Liver (tissue), 9 donors: ENCODE measurements around the gene CLDN15. TPM values are rescaled to one million over a fixed set of nuclear protein-coding genes. Genes with fewer than 3 reads are reported as not detected.

Experiments used
- DNase-seq: peaks from one replicate; pipeline ENCODE4 v3.0.0-alpha.2; 2017; ENCODE audit warnings: low spot score
- H3K27ac ChIP-seq, 2 donors: one replicate each; pipeline ENCODE4 v1.7.0; 2013; ENCODE audit warnings: inconsistent platforms in 2 of 2, low read length in 2 of 2, control low read depth in 1 of 2, low read depth in 1 of 2, mild to moderate bottlenecking in 1 of 2
- H3K27me3 ChIP-seq, 4 donors: one replicate each; pipeline versions ENCODE4 v1.6.1 to v1.7.0; 2013; ENCODE audit warnings: low read length in 3 of 4, inconsistent platforms in 1 of 4, mild to moderate bottlenecking in 1 of 4, moderate library complexity in 1 of 4; ENCODE audit not compliant: control insufficient read depth in 4 of 4, insufficient read depth in 4 of 4
- H3K36me3 ChIP-seq, 4 donors: one replicate each; pipeline versions ENCODE4 v1.6.1 to v1.7.0; 2013; ENCODE audit warnings: low read length in 3 of 4, mild to moderate bottlenecking in 3 of 4, low read depth in 1 of 4, moderate library complexity in 1 of 4; ENCODE audit not compliant: control insufficient read depth in 4 of 4, insufficient read depth in 3 of 4
- H3K4me1 ChIP-seq, 4 donors: one replicate each; pipeline versions ENCODE4 v1.6.1 to v1.7.0; 2013; ENCODE audit warnings: low read length in 3 of 4, mild to moderate bottlenecking in 3 of 4, moderate library complexity in 1 of 4; ENCODE audit not compliant: control insufficient read depth in 4 of 4, insufficient read depth in 4 of 4
- H3K4me3 ChIP-seq, 3 donors: one replicate each; pipeline versions ENCODE4 v1.6.1 to v1.7.0; 2013; ENCODE audit warnings: low read length in 3 of 3, control low read depth in 1 of 3, low read depth in 1 of 3, mild to moderate bottlenecking in 1 of 3
- H3K9ac ChIP-seq, 2 donors: one replicate each; pipeline ENCODE4 v1.7.0; 2013; ENCODE audit warnings: low read length in 2 of 2, mild to moderate bottlenecking in 2 of 2, moderate library complexity in 2 of 2, control low read depth in 1 of 2, low read depth in 1 of 2
- H3K9me3 ChIP-seq, 4 donors: one replicate each; pipeline versions ENCODE4 v1.6.1 to v1.7.0; 2013; ENCODE audit warnings: low read length in 3 of 4; ENCODE audit not compliant: control insufficient read depth in 4 of 4
- ATF3 ChIP-seq: IDR thresholded peaks from 2 replicates; pipeline ENCODE4 v1.6.1; 2016; ENCODE audit warnings: antibody characterized with exemption
- EGR1 ChIP-seq, 2 donors: IDR thresholded peaks; 2 replicates each; pipeline ENCODE4 v1.6.1; 2016 to 2018; ENCODE audit warnings: antibody characterized with exemption in 2 of 2, low read depth in 2 of 2
- FOXA1 ChIP-seq: IDR thresholded peaks from 2 replicates; pipeline ENCODE4 v1.6.1; 2016; ENCODE audit warnings: antibody characterized with exemption
- GABPA ChIP-seq, 2 donors: IDR thresholded peaks in 1 of 2; conservative IDR thresholded peaks in 1 of 2; 2 replicates each; pipeline ENCODE4 v1.6.1; 2016; ENCODE audit warnings: antibody characterized with exemption in 2 of 2, mild to moderate bottlenecking in 1 of 2, moderate library complexity in 1 of 2
- HNF4G ChIP-seq: IDR thresholded peaks from 2 replicates; pipeline ENCODE4 v1.6.1; 2016; ENCODE audit warnings: antibody characterized with exemption
- JUND ChIP-seq, 2 donors: IDR thresholded peaks; 2 replicates each; pipeline ENCODE4 v1.6.1; 2016; ENCODE audit warnings: antibody characterized with exemption in 2 of 2
- RAD21 ChIP-seq, 2 donors: IDR thresholded peaks; 2 replicates each; pipeline ENCODE4 v1.6.1; 2016; ENCODE audit warnings: antibody characterized with exemption in 2 of 2, mild to moderate bottlenecking in 2 of 2
- SP1 ChIP-seq: IDR thresholded peaks from 2 replicates; pipeline ENCODE4 v1.6.1; 2018; ENCODE audit warnings: antibody characterized with exemption, mild to moderate bottlenecking
- TAF1 ChIP-seq: conservative IDR thresholded peaks from 2 replicates; pipeline ENCODE4 v1.6.1; 2016; ENCODE audit warnings: antibody characterized with exemption, mild to moderate bottlenecking
- YY1 ChIP-seq: IDR thresholded peaks from 2 replicates; pipeline ENCODE4 v1.6.1; 2016; ENCODE audit warnings: antibody characterized with exemption, mild to moderate bottlenecking
- WGBS: extraction: QIAGEN DNeasy Blood & Tissue Kit; methylation state at CpG from one replicate; pipeline ENCODE4 v1.1.7; 2013; 5-methylcytosine and 5-hydroxymethylcytosine counted together
- polyA plus RNA-seq, 2 donors: library from polyadenylated mRNA; stranded (reverse) in 1 of 2; unstranded in 1 of 2; fragments of 200-250 nt in 1 of 2; fragments of >200 nt in 1 of 2; fragmentation: Nextera tagmentation in 1 of 2; extraction: Ambion mirVana in 1 of 2; gene quantifications; one replicate each; pipeline versions ENCODE4 v1.2.1 to v1.2.3, GENCODE V29; 2013 to 2015
- total RNA-seq, 2 donors: library from RNA; depleted of rRNA; stranded (reverse); fragments of >200 nt; gene quantifications; one replicate each; pipeline ENCODE4 v1.2.3, GENCODE V29; 2014
- TF ChIP-seq, protein P1 (sequence below): IDR thresholded peaks from 2 replicates; pipeline ENCODE4 v1.6.1; 2016; ENCODE audit warnings: antibody characterized with exemption
- TF ChIP-seq, protein P2 (sequence below): fragments of 150-350 bp; IDR thresholded peaks from 2 replicates; pipeline ENCODE4 v1.5.1; 2017; ENCODE audit warnings: improper control_type of control experiment, low read depth, low read length; ENCODE audit not compliant: missing input control
- TF ChIP-seq, protein P3 (sequence below): IDR thresholded peaks from 2 replicates; pipeline ENCODE4 v1.6.1; 2016; ENCODE audit warnings: antibody characterized with exemption, mild to moderate bottlenecking
- donor health status: healthy.
- donor health status: healthy.
- donor health status: healthy.
- donor health status: healthy.
- donor health status: healthy.

Gene CLDN15
- total and polyA plus RNA-seq, 4 donors, result 3.7 to 12.4 (median 4.6) TPM

- H3K4me1 ChIP-seq, result peaks cover 3 to 28% (median 18%) of the 10 kb centered on the region in 4 donors
- H3K9ac ChIP-seq, result no peak overlapping the region
- peaks cover 0 to 5% (median 1%) of the 10 kb centered on the region in 4 donors for H3K36me3 ChIP-seq
- TF ChIP-seq, protein P1, sequence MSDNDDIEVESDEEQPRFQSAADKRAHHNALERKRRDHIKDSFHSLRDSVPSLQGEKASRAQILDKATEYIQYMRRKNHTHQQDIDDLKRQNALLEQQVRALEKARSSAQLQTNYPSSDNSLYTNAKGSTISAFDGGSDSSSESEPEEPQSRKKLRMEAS, result no peak
- TF ChIP-seq, protein P2, sequence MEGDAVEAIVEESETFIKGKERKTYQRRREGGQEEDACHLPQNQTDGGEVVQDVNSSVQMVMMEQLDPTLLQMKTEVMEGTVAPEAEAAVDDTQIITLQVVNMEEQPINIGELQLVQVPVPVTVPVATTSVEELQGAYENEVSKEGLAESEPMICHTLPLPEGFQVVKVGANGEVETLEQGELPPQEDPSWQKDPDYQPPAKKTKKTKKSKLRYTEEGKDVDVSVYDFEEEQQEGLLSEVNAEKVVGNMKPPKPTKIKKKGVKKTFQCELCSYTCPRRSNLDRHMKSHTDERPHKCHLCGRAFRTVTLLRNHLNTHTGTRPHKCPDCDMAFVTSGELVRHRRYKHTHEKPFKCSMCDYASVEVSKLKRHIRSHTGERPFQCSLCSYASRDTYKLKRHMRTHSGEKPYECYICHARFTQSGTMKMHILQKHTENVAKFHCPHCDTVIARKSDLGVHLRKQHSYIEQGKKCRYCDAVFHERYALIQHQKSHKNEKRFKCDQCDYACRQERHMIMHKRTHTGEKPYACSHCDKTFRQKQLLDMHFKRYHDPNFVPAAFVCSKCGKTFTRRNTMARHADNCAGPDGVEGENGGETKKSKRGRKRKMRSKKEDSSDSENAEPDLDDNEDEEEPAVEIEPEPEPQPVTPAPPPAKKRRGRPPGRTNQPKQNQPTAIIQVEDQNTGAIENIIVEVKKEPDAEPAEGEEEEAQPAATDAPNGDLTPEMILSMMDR, result no peak
- TF ChIP-seq EGR1 (IDR thresholded peaks at IDR 0.05; ENCODE audit: low read depth in 2 of 2), result no peak
- TF ChIP-seq HNF4G, result no peak
- TF ChIP-seq FOXA1, result no peak
- no peak for TF ChIP-seq RAD21 (IDR thresholded peaks at IDR 0.05)
- TF ChIP-seq YY1, result no peak
- TF ChIP-seq, protein P3, sequence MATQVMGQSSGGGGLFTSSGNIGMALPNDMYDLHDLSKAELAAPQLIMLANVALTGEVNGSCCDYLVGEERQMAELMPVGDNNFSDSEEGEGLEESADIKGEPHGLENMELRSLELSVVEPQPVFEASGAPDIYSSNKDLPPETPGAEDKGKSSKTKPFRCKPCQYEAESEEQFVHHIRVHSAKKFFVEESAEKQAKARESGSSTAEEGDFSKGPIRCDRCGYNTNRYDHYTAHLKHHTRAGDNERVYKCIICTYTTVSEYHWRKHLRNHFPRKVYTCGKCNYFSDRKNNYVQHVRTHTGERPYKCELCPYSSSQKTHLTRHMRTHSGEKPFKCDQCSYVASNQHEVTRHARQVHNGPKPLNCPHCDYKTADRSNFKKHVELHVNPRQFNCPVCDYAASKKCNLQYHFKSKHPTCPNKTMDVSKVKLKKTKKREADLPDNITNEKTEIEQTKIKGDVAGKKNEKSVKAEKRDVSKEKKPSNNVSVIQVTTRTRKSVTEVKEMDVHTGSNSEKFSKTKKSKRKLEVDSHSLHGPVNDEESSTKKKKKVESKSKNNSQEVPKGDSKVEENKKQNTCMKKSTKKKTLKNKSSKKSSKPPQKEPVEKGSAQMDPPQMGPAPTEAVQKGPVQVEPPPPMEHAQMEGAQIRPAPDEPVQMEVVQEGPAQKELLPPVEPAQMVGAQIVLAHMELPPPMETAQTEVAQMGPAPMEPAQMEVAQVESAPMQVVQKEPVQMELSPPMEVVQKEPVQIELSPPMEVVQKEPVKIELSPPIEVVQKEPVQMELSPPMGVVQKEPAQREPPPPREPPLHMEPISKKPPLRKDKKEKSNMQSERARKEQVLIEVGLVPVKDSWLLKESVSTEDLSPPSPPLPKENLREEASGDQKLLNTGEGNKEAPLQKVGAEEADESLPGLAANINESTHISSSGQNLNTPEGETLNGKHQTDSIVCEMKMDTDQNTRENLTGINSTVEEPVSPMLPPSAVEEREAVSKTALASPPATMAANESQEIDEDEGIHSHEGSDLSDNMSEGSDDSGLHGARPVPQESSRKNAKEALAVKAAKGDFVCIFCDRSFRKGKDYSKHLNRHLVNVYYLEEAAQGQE, result no peak
- H3K4me3 ChIP-seq, result no peak overlapping the region
- WGBS, result 97% methylated on average over 3 of the region's 3 CpGs
- H3K27me3 ChIP-seq, result no peaks in the 10 kb centered on the region
- H3K9me3 ChIP-seq, result no peaks in the 10 kb centered on the region
- no peak for DNase-seq
- H3K27ac ChIP-seq, result no peak overlapping the region
Measured at GRCh38 chr7:101250324-101250723, 12.7 kb upstream of the CLDN15 start.

DNA sequence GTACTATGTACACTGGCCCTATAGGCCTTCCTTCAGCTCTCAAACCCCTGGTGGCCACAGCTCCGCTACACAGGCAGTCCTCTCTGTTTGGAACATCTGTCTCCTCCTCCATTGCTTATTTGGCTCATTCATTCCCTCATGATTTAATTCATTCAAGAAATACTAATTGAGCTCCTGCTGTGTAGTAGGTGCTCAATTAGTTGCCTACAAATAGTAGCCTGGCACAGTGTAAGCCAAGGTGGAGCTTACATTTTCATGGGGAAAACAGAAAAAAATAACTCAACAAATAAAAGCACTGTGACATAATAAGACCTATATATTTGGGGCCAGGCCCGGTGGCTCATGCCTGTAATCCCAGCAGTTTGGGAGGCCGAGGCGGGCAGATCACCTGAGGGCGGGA, 10.7 kb upstream of the CLDN15 start:
- TF ChIP-seq TAF1 (no peak), JUND (IDR thresholded peaks at IDR 0.05) (no peak), HNF4G (no peak), RAD21 (IDR thresholded peaks at IDR 0.05) (no peak), SP1 (no peak), GABPA (IDR thresholded peaks at IDR 0.05 in 1 of 2, conservative IDR thresholded peaks at IDR 0.05 in 1 of 2) (no peak), FOXA1 (no peak), EGR1 (IDR thresholded peaks at IDR 0.05; ENCODE audit: low read depth in 2 of 2) (no peak), ATF3 (no peak)
- TF ChIP-seq, protein P2, result no peak
- 96% methylated on average over 5 of the region's 5 CpGs for WGBS
- Histone ChIP-seq H3K9me3 (no peaks in the 10 kb centered on the region), H3K4me1 (peaks cover 4 to 40% (median 29%) of the 10 kb centered on the region in 4 donors), H3K27me3 (no peaks in the 10 kb centered on the region), H3K27ac (no peak overlapping the region), H3K36me3 (peaks cover 0 to 5% (median 1%) of the 10 kb centered on the region in 4 donors), H3K4me3 (no peak overlapping the region), H3K9ac (no peak overlapping the region)
- no peak for DNase-seq
